Thoracic aorta (tissue), 2 donors: Measurements from ENCODE around the gene KIFBP. TPM values are rescaled to one million over a fixed set of nuclear protein-coding genes. Genes with fewer than 3 reads are reported as not detected.
"Not testable (repeated sequence)": the region's sequence is repeated elsewhere in the genome, so short reads cannot be mapped to it uniquely, and the experiment has no call there.

Source experiments
- ATAC-seq: fragments of 150-250 bp; one replicate; pipeline ENCODE4 v1.8.0; 2017; ENCODE audit warnings: low read depth; ENCODE audit not compliant: insufficient number of reproducible peaks, low FRiP score
- DNase-seq: peaks from one replicate; pipeline ENCODE4 v3.0.0-alpha.2; 2020; ENCODE audit warnings: low spot score
- H3K27ac ChIP-seq, 2 donors: fragments of 200-600 bp; sonication (generic); 1 replicate in 1 of 2; 2 replicates in 1 of 2; pipeline ENCODE4 v1.5.1; 2016; ENCODE audit warnings: mild to moderate bottlenecking in 2 of 2, moderate library complexity in 2 of 2
- H3K27me3 ChIP-seq: fragments of 200-600 bp; sonication (generic); replicated peaks from 2 replicates; pipeline ENCODE4 v1.6.0; 2016; ENCODE audit warnings: mild to moderate bottlenecking; ENCODE audit not compliant: insufficient read depth
- H3K36me3 ChIP-seq: fragments of 200-600 bp; sonication (generic); one replicate; pipeline ENCODE4 v1.5.1; 2016
- H3K4me1 ChIP-seq, 2 donors: fragments of 200-600 bp; sonication (generic); 1 replicate in 1 of 2; 2 replicates in 1 of 2; pipeline versions ENCODE4 v1.5.1 to v1.6.0; 2016; ENCODE audit warnings: low read depth in 2 of 2, mild to moderate bottlenecking in 1 of 2; ENCODE audit not compliant: control insufficient read depth in 1 of 2
- H3K4me3 ChIP-seq: fragments of 200-600 bp; sonication (generic); 2 replicates; pipeline ENCODE4 v1.5.1; 2016; ENCODE audit warnings: mild to moderate bottlenecking
- H3K9me3 ChIP-seq: fragments of 200-600 bp; sonication (generic); 2 replicates; pipeline ENCODE4 v1.5.1; 2016
- total RNA-seq, 2 donors: library from RNA; depleted of rRNA; stranded (reverse); fragments of >200 nt; gene quantifications; one replicate each; pipeline versions ENCODE4 v1.1.0 to v1.2.3, GENCODE V29; 2016
- TF ChIP-seq, protein P1 (sequence below): fragments of 200-600 bp; sonication (generic); IDR thresholded peaks from one replicate; pipeline ENCODE4 v1.5.1; 2019; ENCODE audit warnings: antibody characterized with exemption

The KIFBP gene
- total RNA-seq, 2 donors from 2014 or later, result 31.3 to 45.1 TPM

DNA sequence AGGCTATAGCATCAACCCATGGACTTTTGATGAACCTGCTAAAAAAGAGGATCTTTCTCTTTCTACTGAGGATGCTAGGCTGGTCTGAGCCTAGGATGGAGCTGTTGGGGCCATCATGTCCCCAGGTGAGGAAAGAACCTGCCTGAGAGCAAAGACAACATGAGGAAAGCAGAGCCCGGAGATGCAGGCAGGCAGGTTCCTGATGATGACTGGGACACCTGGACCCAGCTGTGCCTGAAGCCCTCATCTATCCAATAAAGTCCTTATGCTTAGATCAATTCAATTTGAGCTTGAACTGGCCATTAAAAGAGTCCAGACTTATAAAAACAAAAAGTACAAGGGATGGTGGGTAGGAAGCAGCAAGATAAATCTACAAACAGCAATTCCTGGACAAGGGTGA lies 48.9 kb downstream of the KIFBP start:
- TF ChIP-seq, protein P1, sequence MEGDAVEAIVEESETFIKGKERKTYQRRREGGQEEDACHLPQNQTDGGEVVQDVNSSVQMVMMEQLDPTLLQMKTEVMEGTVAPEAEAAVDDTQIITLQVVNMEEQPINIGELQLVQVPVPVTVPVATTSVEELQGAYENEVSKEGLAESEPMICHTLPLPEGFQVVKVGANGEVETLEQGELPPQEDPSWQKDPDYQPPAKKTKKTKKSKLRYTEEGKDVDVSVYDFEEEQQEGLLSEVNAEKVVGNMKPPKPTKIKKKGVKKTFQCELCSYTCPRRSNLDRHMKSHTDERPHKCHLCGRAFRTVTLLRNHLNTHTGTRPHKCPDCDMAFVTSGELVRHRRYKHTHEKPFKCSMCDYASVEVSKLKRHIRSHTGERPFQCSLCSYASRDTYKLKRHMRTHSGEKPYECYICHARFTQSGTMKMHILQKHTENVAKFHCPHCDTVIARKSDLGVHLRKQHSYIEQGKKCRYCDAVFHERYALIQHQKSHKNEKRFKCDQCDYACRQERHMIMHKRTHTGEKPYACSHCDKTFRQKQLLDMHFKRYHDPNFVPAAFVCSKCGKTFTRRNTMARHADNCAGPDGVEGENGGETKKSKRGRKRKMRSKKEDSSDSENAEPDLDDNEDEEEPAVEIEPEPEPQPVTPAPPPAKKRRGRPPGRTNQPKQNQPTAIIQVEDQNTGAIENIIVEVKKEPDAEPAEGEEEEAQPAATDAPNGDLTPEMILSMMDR, result no peak
- no peak overlapping the region for H3K4me3 ChIP-seq
- DNase-seq, result no peak
- no peak overlapping the region for H3K27ac ChIP-seq
- ATAC-seq, result no peak
- H3K36me3 ChIP-seq, result no peaks in the 10 kb centered on the region
- no peaks in the 10 kb centered on the region for H3K4me1 ChIP-seq
- no peaks in the 10 kb centered on the region for H3K27me3 ChIP-seq
- H3K9me3 ChIP-seq, result no peaks in the 10 kb centered on the region

DNA sequence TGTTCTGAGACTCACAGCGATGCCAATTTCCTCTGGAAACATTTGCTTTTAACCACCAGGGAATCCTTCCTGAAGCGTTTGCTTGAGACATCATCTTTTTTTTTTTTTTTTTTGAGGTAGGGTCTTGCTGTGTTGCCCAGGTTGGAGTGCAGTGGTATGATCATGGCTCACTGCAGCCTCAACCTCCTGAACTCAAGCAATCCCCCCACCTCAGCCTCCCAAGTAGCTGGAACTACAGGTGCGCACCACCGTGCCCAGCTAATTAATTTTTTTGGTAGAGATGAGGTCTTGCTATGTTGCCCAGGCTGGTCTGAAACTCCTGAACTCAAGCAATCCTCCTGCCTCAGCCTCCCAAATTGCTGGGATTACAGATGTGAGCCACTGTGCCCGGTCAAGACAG lies 52.3 kb downstream of the KIFBP start:
- not testable (repeated sequence) for DNase-seq, H3K36me3 ChIP-seq, H3K27me3 ChIP-seq, H3K4me3 ChIP-seq, ATAC-seq, H3K27ac ChIP-seq, H3K9me3 ChIP-seq, H3K4me1 ChIP-seq

DNA sequence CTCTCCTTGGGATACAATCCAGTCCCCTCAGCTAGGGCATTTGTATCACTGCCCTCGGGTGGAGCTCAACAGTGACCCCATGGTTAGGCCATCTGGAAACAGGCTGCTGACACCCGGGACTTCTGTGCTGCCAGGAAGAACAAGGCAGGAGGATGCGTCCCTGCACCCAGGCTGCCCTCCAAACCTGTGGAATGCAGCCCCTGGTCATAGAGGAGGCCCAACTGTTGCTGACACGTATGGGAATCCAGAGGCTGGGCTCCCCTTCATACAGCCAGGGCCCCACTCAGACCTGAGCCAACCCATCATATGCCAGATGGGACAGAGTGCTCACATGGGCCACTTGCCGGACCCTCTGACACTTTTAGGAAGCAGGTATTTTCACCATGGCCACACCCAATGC lies 53.8 kb downstream of the KIFBP start:
- DNase-seq, result no peak
- ATAC-seq, result no peak
- TF ChIP-seq, protein P1, result no peak
- H3K4me1 ChIP-seq, result no peaks in the 10 kb centered on the region
- no peaks in the 10 kb centered on the region for H3K36me3 ChIP-seq
- no peak overlapping the region for H3K27ac ChIP-seq
- no peak overlapping the region for H3K4me3 ChIP-seq
- H3K9me3 ChIP-seq, result no peaks in the 10 kb centered on the region
- H3K27me3 ChIP-seq, result no peaks in the 10 kb centered on the region

DNA sequence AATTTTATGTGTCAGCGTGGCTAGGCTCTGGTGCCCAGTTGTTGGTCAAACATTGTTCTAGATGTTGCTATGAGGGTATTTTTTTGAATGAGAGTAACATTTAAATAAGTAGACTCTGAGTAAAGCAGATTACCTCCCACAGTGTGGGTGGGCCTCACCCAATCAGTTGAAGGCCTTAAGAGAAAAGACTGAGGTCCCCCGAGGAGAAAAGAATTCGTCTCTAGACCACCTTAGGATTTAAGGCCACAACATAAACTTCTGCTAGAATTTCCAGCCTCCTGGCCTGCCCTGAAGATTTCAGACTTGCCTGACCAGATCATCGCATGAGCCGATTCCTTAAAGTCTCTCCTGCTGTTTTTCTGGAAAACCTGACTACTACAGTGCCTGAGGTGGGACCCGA lies 54.2 kb downstream of the KIFBP start:
- no peaks in the 10 kb centered on the region for H3K27me3 ChIP-seq
- TF ChIP-seq, protein P1, result no peak
- H3K27ac ChIP-seq, result no peak overlapping the region
- no peak for ATAC-seq
- no peaks in the 10 kb centered on the region for H3K9me3 ChIP-seq
- DNase-seq, result no peak
- H3K4me1 ChIP-seq, result no peaks in the 10 kb centered on the region
- H3K4me3 ChIP-seq, result no peak overlapping the region
- H3K36me3 ChIP-seq, result no peaks in the 10 kb centered on the region

DNA sequence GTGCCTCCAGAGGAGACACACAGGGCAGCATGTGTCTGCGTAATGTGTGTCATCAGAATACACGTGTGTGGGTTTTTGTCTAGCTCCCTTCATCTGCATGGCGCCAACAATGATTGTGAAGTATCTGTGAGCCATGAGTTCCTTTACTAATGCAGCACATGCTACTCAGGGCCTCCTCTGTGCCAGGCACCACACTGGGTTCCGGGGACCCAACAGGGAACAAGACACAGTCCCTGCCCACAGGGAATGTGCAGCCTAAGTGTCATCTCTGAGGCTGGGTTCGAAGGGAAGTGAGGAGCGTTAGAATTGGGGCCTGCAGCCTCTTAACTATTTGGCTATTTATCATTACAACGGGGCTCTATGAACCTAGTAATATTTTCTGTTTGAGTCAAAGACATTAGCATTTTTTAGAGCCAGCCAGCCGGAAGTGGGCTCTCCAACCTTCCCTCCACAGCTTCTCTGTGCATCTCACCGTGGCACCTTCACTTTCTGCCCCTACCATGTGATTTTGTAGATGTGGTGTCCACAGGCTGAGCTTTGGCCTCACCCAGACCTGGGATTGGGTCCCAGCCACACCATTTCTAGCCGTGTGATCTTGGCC lies 55.4 kb downstream of the KIFBP start:
- TF ChIP-seq, protein P1, result no peak
- Histone ChIP-seq H3K9me3 (no peaks in the 10 kb centered on the region), H3K27me3 (no peaks in the 10 kb centered on the region), H3K27ac (no peak overlapping the region), H3K36me3 (no peaks in the 10 kb centered on the region), H3K4me3 (no peak overlapping the region), H3K4me1 (no peaks in the 10 kb centered on the region)
- ATAC-seq, result no peak
- DNase-seq, result no peak

DNA sequence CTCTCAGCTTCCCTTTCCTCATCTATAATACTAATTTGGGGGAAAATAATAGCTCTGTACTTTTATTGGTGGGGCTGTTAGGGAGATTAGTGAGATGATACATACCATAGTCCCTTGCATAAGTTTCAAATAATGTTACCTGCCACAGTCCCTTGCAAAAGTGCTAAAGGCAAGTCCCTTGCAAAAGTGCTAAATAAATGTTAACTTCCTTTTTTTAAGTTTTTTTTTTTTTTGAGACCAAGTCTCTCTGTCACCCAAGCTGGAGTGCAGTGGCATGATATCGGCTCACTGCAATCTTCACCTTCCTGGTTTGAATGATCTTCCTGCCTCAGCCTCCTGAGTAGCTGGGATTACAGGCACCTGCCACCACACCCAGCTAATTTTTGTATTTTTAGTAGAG lies 55.9 kb downstream of the KIFBP start:
- Histone ChIP-seq H3K4me3 (no peak overlapping the region), H3K27ac (no peak overlapping the region), H3K27me3 (no peaks in the 10 kb centered on the region), H3K36me3 (no peaks in the 10 kb centered on the region), H3K4me1 (no peaks in the 10 kb centered on the region), H3K9me3 (no peaks in the 10 kb centered on the region)
- DNase-seq (no peak), ATAC-seq (no peak)
- TF ChIP-seq, protein P1, result no peak
